GM12875 (cell line): ENCODE measurements around the gene GOLGA6L10.

Experiments
- H3K4me3 ChIP-seq: one replicate; pipeline ENCODE4 v1.5.1; 2011; ENCODE audit warnings: low read depth, low read length, control low read depth
- TF ChIP-seq, protein P1 (sequence below): IDR thresholded peaks from 2 replicates; pipeline ENCODE4 v1.5.1; 2011; ENCODE audit warnings: low read depth, mild to moderate bottlenecking, control low read depth, inconsistent platforms, low read length, moderate library complexity, borderline replicate concordance; ENCODE audit not compliant: insufficient read depth

Gene GOLGA6L10

GRCh38 chr15:82298520-82298919 lies 50.8 kb downstream of the GOLGA6L10 start:
- TF ChIP-seq, protein P1, sequence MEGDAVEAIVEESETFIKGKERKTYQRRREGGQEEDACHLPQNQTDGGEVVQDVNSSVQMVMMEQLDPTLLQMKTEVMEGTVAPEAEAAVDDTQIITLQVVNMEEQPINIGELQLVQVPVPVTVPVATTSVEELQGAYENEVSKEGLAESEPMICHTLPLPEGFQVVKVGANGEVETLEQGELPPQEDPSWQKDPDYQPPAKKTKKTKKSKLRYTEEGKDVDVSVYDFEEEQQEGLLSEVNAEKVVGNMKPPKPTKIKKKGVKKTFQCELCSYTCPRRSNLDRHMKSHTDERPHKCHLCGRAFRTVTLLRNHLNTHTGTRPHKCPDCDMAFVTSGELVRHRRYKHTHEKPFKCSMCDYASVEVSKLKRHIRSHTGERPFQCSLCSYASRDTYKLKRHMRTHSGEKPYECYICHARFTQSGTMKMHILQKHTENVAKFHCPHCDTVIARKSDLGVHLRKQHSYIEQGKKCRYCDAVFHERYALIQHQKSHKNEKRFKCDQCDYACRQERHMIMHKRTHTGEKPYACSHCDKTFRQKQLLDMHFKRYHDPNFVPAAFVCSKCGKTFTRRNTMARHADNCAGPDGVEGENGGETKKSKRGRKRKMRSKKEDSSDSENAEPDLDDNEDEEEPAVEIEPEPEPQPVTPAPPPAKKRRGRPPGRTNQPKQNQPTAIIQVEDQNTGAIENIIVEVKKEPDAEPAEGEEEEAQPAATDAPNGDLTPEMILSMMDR = no peak

GRCh38 chr15:82298032-82298431 lies 51.2 kb downstream of the GOLGA6L10 start:
- TF ChIP-seq, protein P1 = no peak
- no peak overlapping the region for H3K4me3 ChIP-seq

More at GRCh38 chr15:82298520-82298919, 50.8 kb downstream of the GOLGA6L10 start:
- H3K4me3 ChIP-seq = no peak overlapping the region

DNA sequence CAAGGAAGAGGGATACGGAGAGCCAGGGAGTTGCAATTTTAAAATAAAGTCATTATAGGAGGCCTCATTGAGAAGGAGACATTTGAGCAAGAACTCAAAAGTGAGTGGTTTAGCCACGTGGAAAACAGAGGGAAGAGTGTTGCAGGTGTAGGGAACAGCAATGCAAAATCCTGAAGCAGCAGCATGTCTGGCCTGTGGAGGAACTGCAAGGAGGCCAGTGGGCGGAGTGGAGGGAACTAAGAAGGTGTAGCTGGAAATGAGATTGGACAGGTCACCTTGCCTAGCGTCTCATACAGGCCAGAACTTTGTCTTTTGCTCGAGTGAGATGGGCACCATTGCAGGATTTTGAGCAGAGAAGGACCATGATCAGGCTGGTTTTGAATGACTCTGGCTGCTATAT lies 51.7 kb downstream of the GOLGA6L10 start:
- TF ChIP-seq, protein P1 = no peak

GRCh38 chr15:82294061-82294690 lies 55.1 kb downstream of the GOLGA6L10 start:
- no peak overlapping the region for H3K4me3 ChIP-seq
- TF ChIP-seq, protein P1 = no peak

More for the DNA sequence above, 51.7 kb downstream of the GOLGA6L10 start:
- H3K4me3 ChIP-seq = no peak overlapping the region

DNA sequence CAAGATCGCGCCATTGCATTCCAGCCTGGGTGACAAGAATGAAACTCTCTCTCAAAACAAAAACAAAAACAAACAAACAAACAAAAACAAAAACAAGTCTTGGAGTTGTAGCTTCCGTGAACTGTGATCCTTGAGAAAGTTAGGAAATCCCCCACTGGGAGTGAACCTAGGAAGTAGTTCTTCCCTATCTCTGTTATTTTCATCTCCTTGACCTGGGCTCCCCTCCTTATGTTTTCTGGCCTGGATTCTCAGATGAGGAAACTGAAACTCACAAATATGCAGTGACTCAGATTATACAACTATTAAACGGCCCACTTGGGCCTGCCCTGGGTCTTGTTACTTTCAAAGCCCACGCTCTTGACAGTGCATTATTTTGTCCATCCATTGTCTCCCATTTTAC lies 57.0 kb downstream of the GOLGA6L10 start:
- TF ChIP-seq, protein P1 = no peak
- no peak overlapping the region for H3K4me3 ChIP-seq
